Stimulated activated memory B cell treated with anti-CD40 and anti-IgM and Interleukin-4, amounts not matched to agents 10 μg/mL and 1 μg/mL and 100 μg/mL, for 72 hours (primary cell): ENCODE measurements around the gene TTC3.
"Not testable (repeated sequence)": the region's sequence is repeated elsewhere in the genome, so short reads cannot be mapped to it uniquely, and the experiment has no call there.

ENCODE experiments used
- ATAC-seq: fragments of 150-1000 bp; cut with Tn5 transposase; 2 replicates; pipeline ENCODE4 v1.10.0; 2021
- H3K27ac Mint-ChIP-seq: one replicate; pipeline ENCODE4 v1.8.0; 2022; ENCODE audit warnings: mild to moderate bottlenecking, mixed read lengths
- H3K27me3 Mint-ChIP-seq: one replicate; pipeline ENCODE4 v1.8.0; 2022; ENCODE audit warnings: mixed read lengths
- H3K36me3 Mint-ChIP-seq: one replicate; pipeline ENCODE4 v1.8.0; 2022; ENCODE audit warnings: mixed read lengths
- H3K4me1 Mint-ChIP-seq: one replicate; pipeline ENCODE4 v1.8.0; 2022; ENCODE audit warnings: mixed read lengths
- H3K4me3 Mint-ChIP-seq: one replicate; pipeline ENCODE4 v1.8.0; 2022; ENCODE audit warnings: mild to moderate bottlenecking, moderate library complexity, mixed read lengths
- H3K9me3 Mint-ChIP-seq: one replicate; pipeline ENCODE4 v1.8.0; 2022; ENCODE audit warnings: mixed read lengths

Gene TTC3

GRCh38 chr21:37102746-37103145 lies 29.7 kb downstream of the TTC3 start:
- H3K4me1 Mint-ChIP-seq, H3K27me3 Mint-ChIP-seq, H3K4me3 Mint-ChIP-seq, H3K9me3 Mint-ChIP-seq, H3K27ac Mint-ChIP-seq, ATAC-seq: not testable (repeated sequence)
- peaks cover 43% of the 10 kb centered on the region for H3K36me3 Mint-ChIP-seq

GRCh38 chr21:37106998-37107397 lies 33.9 kb downstream of the TTC3 start:
- no peak overlapping the region for H3K4me3 Mint-ChIP-seq
- ATAC-seq: no peak
- H3K36me3 Mint-ChIP-seq: peaks cover 38% of the 10 kb centered on the region
- peaks cover 4% of the 10 kb centered on the region for H3K9me3 Mint-ChIP-seq
- H3K4me1 Mint-ChIP-seq: no peaks in the 10 kb centered on the region
- H3K27ac Mint-ChIP-seq: no peak overlapping the region
- H3K27me3 Mint-ChIP-seq: no peaks in the 10 kb centered on the region

GRCh38 chr21:37111029-37111428 lies 38.0 kb downstream of the TTC3 start:
- peaks cover 38% of the 10 kb centered on the region for H3K36me3 Mint-ChIP-seq
- not testable (repeated sequence) for H3K27ac Mint-ChIP-seq, H3K4me1 Mint-ChIP-seq, H3K4me3 Mint-ChIP-seq, H3K27me3 Mint-ChIP-seq, ATAC-seq, H3K9me3 Mint-ChIP-seq

- H3K4me1 Mint-ChIP-seq, H3K9me3 Mint-ChIP-seq, ATAC-seq, H3K27ac Mint-ChIP-seq, H3K27me3 Mint-ChIP-seq, H3K4me3 Mint-ChIP-seq: not testable (repeated sequence)
- H3K36me3 Mint-ChIP-seq: peaks cover 31% of the 10 kb centered on the region
These were observed 41.2 kb downstream of the TTC3 start for GRCh38 chr21:37114301-37114700.

- peaks cover 14% of the 10 kb centered on the region for H3K4me1 Mint-ChIP-seq
- not testable (repeated sequence) for H3K27ac Mint-ChIP-seq, H3K9me3 Mint-ChIP-seq, ATAC-seq, H3K27me3 Mint-ChIP-seq, H3K4me3 Mint-ChIP-seq
- peaks cover 32% of the 10 kb centered on the region for H3K36me3 Mint-ChIP-seq
These were observed 43.4 kb downstream of the TTC3 start for GRCh38 chr21:37116459-37116858.

GRCh38 chr21:37117204-37117603 lies 44.1 kb downstream of the TTC3 start:
- H3K9me3 Mint-ChIP-seq: no peaks in the 10 kb centered on the region
- peaks cover 33% of the 10 kb centered on the region for H3K36me3 Mint-ChIP-seq
- H3K27me3 Mint-ChIP-seq: no peaks in the 10 kb centered on the region
- no peak overlapping the region for H3K4me3 Mint-ChIP-seq
- ATAC-seq: no peak
- H3K4me1 Mint-ChIP-seq: peaks cover 14% of the 10 kb centered on the region
- no peak overlapping the region for H3K27ac Mint-ChIP-seq

- Mint-ChIP-seq H3K4me1 (peaks cover 14% of the 10 kb centered on the region), H3K27ac (no peak overlapping the region), H3K9me3 (no peaks in the 10 kb centered on the region), H3K27me3 (no peaks in the 10 kb centered on the region), H3K36me3 (peaks cover 42% of the 10 kb centered on the region), H3K4me3 (no peak overlapping the region)
- no peak for ATAC-seq
These were observed 45.3 kb downstream of the TTC3 start for GRCh38 chr21:37118187-37118826.

- Mint-ChIP-seq H3K4me3 (no peak overlapping the region), H3K27ac (no peak overlapping the region), H3K9me3 (no peaks in the 10 kb centered on the region)
These were observed 46.6 kb downstream of the TTC3 start for GRCh38 chr21:37119421-37120218.

GRCh38 chr21:37128076-37128475 lies 55.0 kb downstream of the TTC3 start:
- no peaks in the 10 kb centered on the region for H3K9me3 Mint-ChIP-seq
- H3K27ac Mint-ChIP-seq: no peak overlapping the region
- no peak overlapping the region for H3K4me3 Mint-ChIP-seq
- no peaks in the 10 kb centered on the region for H3K27me3 Mint-ChIP-seq
- ATAC-seq: no peak
- H3K4me1 Mint-ChIP-seq: no peaks in the 10 kb centered on the region
- H3K36me3 Mint-ChIP-seq: peaks cover 66% of the 10 kb centered on the region

More at GRCh38 chr21:37119421-37120218, 46.6 kb downstream of the TTC3 start:
- H3K4me1 Mint-ChIP-seq: peaks cover 14% of the 10 kb centered on the region
- no peaks in the 10 kb centered on the region for H3K27me3 Mint-ChIP-seq
- ATAC-seq: no peak
- peaks cover 46% of the 10 kb centered on the region for H3K36me3 Mint-ChIP-seq

GRCh38 chr21:37130971-37131370 lies 57.9 kb downstream of the TTC3 start:
- ATAC-seq: no peak
- H3K4me1 Mint-ChIP-seq: no peaks in the 10 kb centered on the region
- H3K36me3 Mint-ChIP-seq: peaks cover 67% of the 10 kb centered on the region
- H3K27me3 Mint-ChIP-seq: no peaks in the 10 kb centered on the region
- H3K4me3 Mint-ChIP-seq: no peak overlapping the region
- H3K27ac Mint-ChIP-seq: no peak overlapping the region
- no peaks in the 10 kb centered on the region for H3K9me3 Mint-ChIP-seq

- peaks cover 46% of the 10 kb centered on the region for H3K36me3 Mint-ChIP-seq
- no peaks in the 10 kb centered on the region for H3K9me3 Mint-ChIP-seq
- no peaks in the 10 kb centered on the region for H3K27me3 Mint-ChIP-seq
- no peak overlapping the region for H3K27ac Mint-ChIP-seq
- no peak for ATAC-seq
- no peaks in the 10 kb centered on the region for H3K4me1 Mint-ChIP-seq
- no peak overlapping the region for H3K4me3 Mint-ChIP-seq
These were observed 63.2 kb downstream of the TTC3 start for GRCh38 chr21:37136261-37136660.

GRCh38 chr21:37136744-37137143 lies 63.7 kb downstream of the TTC3 start:
- H3K9me3 Mint-ChIP-seq: no peaks in the 10 kb centered on the region
- peaks cover 45% of the 10 kb centered on the region for H3K36me3 Mint-ChIP-seq
- no peaks in the 10 kb centered on the region for H3K4me1 Mint-ChIP-seq
- ATAC-seq: no peak
- no peaks in the 10 kb centered on the region for H3K27me3 Mint-ChIP-seq
- no peak overlapping the region for H3K27ac Mint-ChIP-seq
- H3K4me3 Mint-ChIP-seq: no peak overlapping the region

GRCh38 chr21:37139154-37139553 lies 66.1 kb downstream of the TTC3 start:
- peaks cover 46% of the 10 kb centered on the region for H3K36me3 Mint-ChIP-seq
- H3K4me1 Mint-ChIP-seq: no peaks in the 10 kb centered on the region

GRCh38 chr21:37139902-37140301 lies 66.8 kb downstream of the TTC3 start:
- Mint-ChIP-seq H3K4me3 (no peak overlapping the region), H3K4me1 (no peaks in the 10 kb centered on the region), H3K36me3 (peaks cover 53% of the 10 kb centered on the region), H3K27ac (no peak overlapping the region), H3K27me3 (no peaks in the 10 kb centered on the region), H3K9me3 (no peaks in the 10 kb centered on the region)
- no peak for ATAC-seq

More at GRCh38 chr21:37139154-37139553, 66.1 kb downstream of the TTC3 start:
- Mint-ChIP-seq H3K9me3 (no peaks in the 10 kb centered on the region), H3K4me3 (no peak overlapping the region), H3K27ac (no peak overlapping the region), H3K27me3 (no peaks in the 10 kb centered on the region)
- no peak for ATAC-seq

- Mint-ChIP-seq H3K36me3 (peaks cover 62% of the 10 kb centered on the region), H3K4me1 (peaks cover 14% of the 10 kb centered on the region)
- H3K27ac Mint-ChIP-seq, H3K27me3 Mint-ChIP-seq, H3K4me3 Mint-ChIP-seq, ATAC-seq, H3K9me3 Mint-ChIP-seq: not testable (repeated sequence)
These were observed 70.3 kb downstream of the TTC3 start for GRCh38 chr21:37143392-37143791.

GRCh38 chr21:37145635-37146111 lies 72.6 kb downstream of the TTC3 start:
- Mint-ChIP-seq H3K27ac (no peak overlapping the region), H3K27me3 (no peaks in the 10 kb centered on the region), H3K4me1 (peaks cover 14% of the 10 kb centered on the region), H3K36me3 (peaks cover 64% of the 10 kb centered on the region), H3K9me3 (no peaks in the 10 kb centered on the region), H3K4me3 (no peak overlapping the region)
- no peak for ATAC-seq
